Coronary artery (tissue), 2 donors: ENCODE data around the gene TSFM.
A peak's percentile ranks its signal among the peaks of the same experiment; 100 is the strongest.
"Not testable (repeated sequence)": the region's sequence is repeated elsewhere in the genome, so short reads cannot be mapped to it uniquely, and the experiment has no call there.

Experiments
- DNase-seq: peaks from one replicate; pipeline ENCODE4 v3.0.0-alpha.2; 2017; ENCODE audit warnings: low spot score
- H3K27ac ChIP-seq, 2 donors: fragments of 200-600 bp; sonication (generic); one replicate each; pipeline ENCODE4 v1.5.1; 2016 to 2019
- H3K4me3 ChIP-seq: fragments of 200-600 bp; sonication (generic); 2 replicates; pipeline ENCODE4 v1.5.1; 2016; ENCODE audit warnings: mild to moderate bottlenecking, moderate library complexity
- TF ChIP-seq, protein P1 (sequence below): fragments of 200-600 bp; sonication (generic); IDR thresholded peaks from one replicate; pipeline ENCODE4 v1.5.1; 2019; ENCODE audit warnings: antibody characterized with exemption

Gene TSFM

DNA sequence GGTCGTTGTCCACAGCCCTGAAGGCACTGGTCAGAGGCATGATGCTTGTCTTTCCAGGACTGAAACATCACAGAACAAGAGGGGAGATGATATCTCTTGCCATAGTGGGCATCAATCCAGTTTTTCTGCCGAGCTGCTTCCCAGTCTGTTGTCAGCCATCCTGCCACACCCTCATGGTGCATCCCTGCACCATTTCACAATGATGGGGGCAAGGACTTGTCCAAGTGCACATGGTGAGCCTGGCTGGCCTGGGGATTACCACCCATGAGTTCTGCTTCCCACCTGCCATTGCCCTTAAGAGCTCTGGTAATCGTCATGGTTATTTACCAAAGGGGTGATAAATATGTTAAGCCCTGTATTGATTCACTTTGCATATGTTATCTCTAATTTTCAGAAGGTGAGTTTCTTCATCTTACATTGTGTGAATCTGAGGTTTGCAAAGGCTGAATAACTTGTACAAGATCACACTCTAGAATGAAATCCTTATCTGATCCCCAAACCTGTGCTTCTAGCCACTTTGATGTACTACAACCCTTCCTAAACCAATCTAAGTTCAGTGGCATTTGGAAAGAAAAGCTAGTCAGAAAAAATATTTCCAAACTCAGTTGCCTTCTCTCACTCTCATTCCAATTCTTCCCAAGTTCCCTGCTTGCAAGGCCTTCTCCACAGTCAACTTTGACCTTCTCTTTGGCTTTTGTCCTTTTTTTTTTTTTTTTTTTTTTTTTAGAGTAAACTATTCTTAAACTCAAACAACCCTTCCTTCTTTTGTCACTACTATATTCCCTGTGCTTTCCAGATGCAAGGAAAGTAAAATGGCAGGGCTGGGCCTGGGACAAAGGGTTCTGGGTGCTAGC lies 33.6 kb downstream of the TSFM start:
- no peak overlapping the region for H3K4me3 ChIP-seq
- no peak for DNase-seq
- H3K27ac ChIP-seq: peak overlapping the region in 1 of 2 donors; percentile 68
- TF ChIP-seq, protein P1, sequence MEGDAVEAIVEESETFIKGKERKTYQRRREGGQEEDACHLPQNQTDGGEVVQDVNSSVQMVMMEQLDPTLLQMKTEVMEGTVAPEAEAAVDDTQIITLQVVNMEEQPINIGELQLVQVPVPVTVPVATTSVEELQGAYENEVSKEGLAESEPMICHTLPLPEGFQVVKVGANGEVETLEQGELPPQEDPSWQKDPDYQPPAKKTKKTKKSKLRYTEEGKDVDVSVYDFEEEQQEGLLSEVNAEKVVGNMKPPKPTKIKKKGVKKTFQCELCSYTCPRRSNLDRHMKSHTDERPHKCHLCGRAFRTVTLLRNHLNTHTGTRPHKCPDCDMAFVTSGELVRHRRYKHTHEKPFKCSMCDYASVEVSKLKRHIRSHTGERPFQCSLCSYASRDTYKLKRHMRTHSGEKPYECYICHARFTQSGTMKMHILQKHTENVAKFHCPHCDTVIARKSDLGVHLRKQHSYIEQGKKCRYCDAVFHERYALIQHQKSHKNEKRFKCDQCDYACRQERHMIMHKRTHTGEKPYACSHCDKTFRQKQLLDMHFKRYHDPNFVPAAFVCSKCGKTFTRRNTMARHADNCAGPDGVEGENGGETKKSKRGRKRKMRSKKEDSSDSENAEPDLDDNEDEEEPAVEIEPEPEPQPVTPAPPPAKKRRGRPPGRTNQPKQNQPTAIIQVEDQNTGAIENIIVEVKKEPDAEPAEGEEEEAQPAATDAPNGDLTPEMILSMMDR: no peak

DNA sequence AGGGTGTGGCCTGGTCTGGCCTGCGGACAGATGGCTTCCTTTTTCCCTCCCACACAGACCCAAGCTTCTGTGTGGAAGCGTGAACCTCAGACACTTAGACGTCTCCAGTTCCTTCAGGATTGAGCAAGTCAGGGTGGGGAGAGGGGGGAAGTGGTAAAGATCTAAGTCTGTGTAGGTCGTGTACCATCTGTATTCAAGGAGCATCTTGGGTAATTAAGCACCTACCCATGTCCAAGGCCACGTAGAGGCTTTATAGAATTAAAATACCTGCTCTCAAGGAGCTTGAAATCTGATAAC lies 34.2 kb downstream of the TSFM start:
- DNase-seq: no peak
- peak overlapping the region in 1 of 2 donors; percentile 68 for H3K27ac ChIP-seq
- H3K4me3 ChIP-seq: peak overlapping the region; percentile 8
- TF ChIP-seq, protein P1: no peak

DNA sequence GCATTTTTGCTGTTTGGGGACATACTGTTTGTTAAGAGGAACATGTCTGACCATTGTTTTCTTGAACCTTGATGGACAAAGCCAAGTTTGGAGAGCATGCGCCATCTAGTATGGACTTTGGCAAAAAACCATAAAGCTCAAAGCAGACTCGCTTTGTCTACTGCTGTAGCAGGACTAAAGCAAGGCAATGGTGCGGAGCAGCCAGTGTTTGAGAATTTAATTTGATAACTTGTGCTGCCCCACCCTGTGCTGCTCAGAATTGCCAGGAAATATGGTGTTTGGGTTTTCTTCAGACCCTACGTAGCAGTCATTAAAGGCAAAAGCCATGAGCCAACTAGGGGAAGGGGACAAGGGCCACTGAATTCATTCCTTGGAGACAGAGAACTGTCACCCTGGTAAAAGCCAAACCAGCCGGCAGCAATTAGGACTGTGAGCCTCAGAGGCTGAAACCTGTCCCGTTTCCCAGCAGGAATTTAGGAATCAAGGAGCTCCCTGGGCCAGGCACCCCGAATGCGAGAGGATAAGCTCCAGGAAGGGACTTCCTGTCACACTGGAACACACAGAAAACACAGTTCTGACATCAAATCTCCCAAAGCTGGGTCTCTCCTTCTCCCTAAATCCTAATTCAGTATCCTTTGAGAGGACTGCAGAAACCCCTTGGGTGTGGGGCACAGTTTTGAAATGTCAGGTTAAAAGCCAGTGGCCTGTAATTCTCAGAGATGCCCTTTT lies 34.8 kb downstream of the TSFM start:
- Histone ChIP-seq H3K27ac (peak overlapping the region; percentile 33 to 68), H3K4me3 (peak overlapping the region; percentile 8)
- no peak for DNase-seq
- TF ChIP-seq, protein P1: no peak

DNA sequence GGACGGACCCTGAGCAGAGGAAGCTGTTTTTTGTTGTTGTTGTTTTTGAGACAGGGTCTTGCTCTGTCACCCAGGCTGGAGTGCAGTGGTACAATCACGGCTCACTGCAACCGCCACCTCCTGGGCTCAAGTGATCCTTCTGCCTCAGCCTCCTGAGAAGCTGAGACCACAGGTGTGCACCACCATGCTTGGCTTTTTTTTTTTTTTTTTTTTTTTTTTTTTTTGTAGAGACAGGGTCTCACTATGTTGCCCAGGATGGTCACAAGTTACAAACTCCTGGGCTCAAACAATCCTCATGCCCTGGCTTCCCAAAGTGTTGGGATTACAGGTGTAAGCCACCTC lies 35.4 kb downstream of the TSFM start:
- peak overlapping the region in 1 of 2 donors; percentile 68 for H3K27ac ChIP-seq
- not testable (repeated sequence) for DNase-seq, H3K4me3 ChIP-seq

DNA sequence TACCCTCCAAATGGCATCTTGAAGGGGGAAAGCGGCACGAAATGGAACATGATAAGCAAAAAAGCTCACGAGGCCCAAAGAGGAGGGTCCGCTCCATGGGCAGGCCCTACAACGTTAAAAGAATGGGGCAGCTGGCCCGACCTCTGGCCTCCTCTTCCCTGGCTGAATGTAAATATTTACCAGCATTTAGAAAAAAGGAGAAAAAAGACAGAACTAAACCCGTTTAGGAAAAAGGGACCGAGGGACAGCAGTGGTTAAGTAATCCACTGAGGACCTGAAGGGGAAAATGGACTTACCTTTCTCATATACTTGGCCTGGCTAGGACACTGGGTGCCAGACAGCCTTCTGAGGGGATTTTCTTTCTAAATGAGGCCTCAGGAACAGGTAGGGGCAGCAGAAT lies 37.5 kb downstream of the TSFM start:
- not testable (repeated sequence) for H3K4me3 ChIP-seq, DNase-seq, H3K27ac ChIP-seq

DNA sequence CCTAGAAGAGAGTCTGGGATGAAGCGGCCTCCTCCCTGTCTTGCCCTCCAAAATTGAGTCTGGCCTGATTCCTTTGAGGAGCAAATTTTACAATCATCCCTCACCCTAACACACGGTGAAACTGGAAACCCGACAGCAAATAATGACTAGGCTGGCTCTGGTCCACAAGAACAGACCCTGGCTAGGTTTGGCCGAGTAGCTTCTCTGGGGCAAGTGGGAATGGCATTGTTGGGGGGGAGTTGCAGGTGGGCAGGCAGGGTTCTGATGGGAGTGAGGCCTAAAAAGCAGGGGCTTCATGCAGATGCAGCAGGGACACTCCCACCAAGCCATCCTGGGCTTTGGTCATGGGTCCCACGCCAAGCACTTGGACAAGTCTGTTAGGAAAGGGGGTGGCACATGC lies 38.4 kb downstream of the TSFM start:
- H3K27ac ChIP-seq: peak overlapping the region in 1 of 2 donors; percentile 12
- H3K4me3 ChIP-seq: not testable (repeated sequence)
- peak; percentile 43 for DNase-seq

DNA sequence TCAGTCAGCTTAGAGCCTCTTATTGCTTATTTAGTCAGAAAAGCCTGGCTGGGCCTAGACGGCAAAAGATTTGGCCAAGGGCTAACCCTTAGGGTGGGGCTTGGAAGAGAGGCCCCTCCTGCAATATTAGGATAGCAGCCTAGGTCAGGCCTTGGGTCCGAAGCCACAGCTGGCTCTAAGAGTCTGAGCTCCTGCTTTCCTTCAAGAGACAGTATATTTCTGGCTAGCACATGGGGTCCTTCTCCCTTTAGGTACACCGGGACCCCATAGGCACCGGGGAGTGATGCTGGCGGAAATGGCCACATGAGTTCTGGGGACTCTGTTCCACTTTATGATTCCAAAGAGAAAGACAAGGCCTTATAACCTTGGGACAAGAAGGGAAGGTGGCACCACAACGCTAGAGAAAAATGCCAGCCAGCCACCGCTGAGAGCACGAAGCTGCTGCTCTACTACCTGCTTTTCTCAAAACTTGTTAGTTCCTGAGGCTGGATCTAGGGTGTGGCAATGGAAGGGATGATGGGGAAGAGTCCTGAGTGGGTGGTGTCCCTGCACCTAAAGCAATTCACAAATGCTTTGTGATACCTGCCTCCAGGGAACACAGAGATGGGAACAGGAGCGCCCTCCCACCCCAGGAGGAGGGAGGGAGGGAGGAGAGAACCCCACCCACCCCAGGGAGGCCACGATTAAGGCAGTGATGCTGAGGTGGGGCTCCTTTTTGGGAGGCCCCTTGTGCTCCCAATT lies 39.1 kb downstream of the TSFM start:
- TF ChIP-seq, protein P1: no peak
- Histone ChIP-seq H3K4me3 (no peak overlapping the region), H3K27ac (peak overlapping the region in 1 of 2 donors; percentile 12)
- peak; percentile 57 for DNase-seq

GRCh38 chr12:57822392-57823130 lies 40.0 kb downstream of the TSFM start:
- H3K27ac ChIP-seq: peak overlapping the region in 1 of 2 donors; percentile 7
- no peak overlapping the region for H3K4me3 ChIP-seq
- no peak for DNase-seq
- TF ChIP-seq, protein P1: no peak
